H1 (cell line): Measurements from ENCODE around the gene C2orf74. TPM values are rescaled to one million over a fixed set of nuclear protein-coding genes. Genes with fewer than 3 reads are reported as not detected.

Source experiments
- CTCF ChIA-PET: fragments of 300-600 bp; sonication (Branson Sonifier 250); formaldehyde crosslinking; loops from one replicate; lab custom pipeline; 2021; ENCODE audit not compliant: partially characterized antibody; lab: Charles Lee
- POLR2A ChIA-PET: fragments of 300-600 bp; sonication (Branson Sonifier 250); formaldehyde crosslinking; loops from one replicate; lab custom pipeline; 2021; ENCODE audit warnings: inconsistent platforms; ENCODE audit not compliant: partially characterized antibody; lab: Charles Lee
- DNase-seq, 2 experiments: peaks; one replicate each; pipeline versions ENCODE4 v3.0.0 to v3.0.0-alpha.2; 2010 to 2022; ENCODE audit warnings: low spot score in 2 of 2, low read depth in 1 of 2, mixed read lengths in 1 of 2
- FAIRE-seq: peaks from 2 replicates; lab custom pipeline; 2011; peaks lifted over from hg19 to GRCh38; lab: Jason Lieb, UNC
- H2AFZ ChIP-seq: 2 replicates; pipeline ENCODE4 v1.8.1; 2012; ENCODE audit warnings: low read length, inconsistent platforms
- H2AK5ac ChIP-seq: 2 replicates; pipeline ENCODE4 v1.6.1; 2013; ENCODE audit warnings: low read depth, low read length
- H2BK120ac ChIP-seq: replicated peaks from 2 replicates; pipeline ENCODE3; 2013; ENCODE audit warnings: low read depth, low read length, inconsistent platforms
- H2BK12ac ChIP-seq: 2 replicates; pipeline ENCODE4 v1.6.1; 2013; ENCODE audit warnings: low read depth, low read length
- H2BK15ac ChIP-seq: 2 replicates; pipeline ENCODE4 v1.6.1; 2013; ENCODE audit warnings: low read length
- H2BK20ac ChIP-seq: 2 replicates; pipeline ENCODE4 v1.6.1; 2013; ENCODE audit warnings: low read length
- H2BK5ac ChIP-seq: 2 replicates; pipeline ENCODE4 v1.6.1; 2013; ENCODE audit warnings: low read depth, low read length
- H3K14ac ChIP-seq: 2 replicates; pipeline ENCODE4 v1.6.1; 2013; ENCODE audit warnings: inconsistent platforms; ENCODE audit not compliant: insufficient read length
- H3K18ac ChIP-seq: 2 replicates; pipeline ENCODE4 v1.6.1; 2013; ENCODE audit warnings: low read length; ENCODE audit errors: extremely low read depth
- H3K23ac ChIP-seq: 2 replicates; pipeline ENCODE4 v1.6.1; 2013; ENCODE audit warnings: inconsistent platforms; ENCODE audit not compliant: insufficient read length
- H3K23me2 ChIP-seq: 2 replicates; pipeline ENCODE4 v1.6.1; 2013; ENCODE audit warnings: low read depth, low read length
- H3K27ac ChIP-seq: 2 replicates; pipeline ENCODE4 v1.6.1; 2011; ENCODE audit warnings: low read depth, low read length, inconsistent platforms
- H3K27me3 ChIP-seq, 4 experiments: replicated peaks in 1 of 4; 1 replicate in 1 of 4; 2 replicates in 3 of 4; pipeline versions ENCODE4 v1.6.1 to v1.8.1; 2011 to 2013; ENCODE audit warnings: low read length in 3 of 4, mild to moderate bottlenecking in 3 of 4, inconsistent platforms in 2 of 4, mixed read lengths in 2 of 4, moderate library complexity in 1 of 4; ENCODE audit not compliant: control insufficient read depth in 3 of 4, insufficient read depth in 3 of 4; ENCODE audit errors: extremely low read depth in 1 of 4
- H3K36me3 ChIP-seq, 4 experiments: 2 replicates each; pipeline versions ENCODE4 v1.6.1 to v1.8.1; 2011 to 2013; ENCODE audit warnings: mild to moderate bottlenecking in 4 of 4, low read length in 3 of 4, moderate library complexity in 2 of 4, control low read depth in 1 of 4, inconsistent platforms in 1 of 4; ENCODE audit not compliant: insufficient read depth in 4 of 4, control insufficient read depth in 2 of 4
- H3K4ac ChIP-seq: replicated peaks from 2 replicates; pipeline ENCODE3; 2013; ENCODE audit warnings: low read length, low read depth, mixed read lengths, inconsistent platforms; ENCODE audit not compliant: insufficient read length
- H3K4me1 ChIP-seq, 4 experiments: replicated peaks in 1 of 4; 1 replicate in 1 of 4; 2 replicates in 3 of 4; pipeline versions ENCODE4 v1.6.1 to v1.8.1; 2011 to 2013; ENCODE audit warnings: low read length in 3 of 4, inconsistent platforms in 2 of 4, mixed read lengths in 1 of 4; ENCODE audit not compliant: insufficient read depth in 4 of 4, control insufficient read depth in 3 of 4
- H3K4me2 ChIP-seq, 2 experiments: 2 replicates each; pipeline versions ENCODE4 v1.6.1 to v1.8.1; 2011 to 2013; ENCODE audit warnings: low read depth in 2 of 2, low read length in 2 of 2, control low read depth in 1 of 2, inconsistent platforms in 1 of 2, mild to moderate bottlenecking in 1 of 2; ENCODE audit not compliant: insufficient read depth in 1 of 2
- H3K4me3 ChIP-seq, 4 experiments: fragments of 200-600, 300-600 bp in 1 of 4; sonication (generic), shearing (Covaris generic), sonication (Bioruptor Twin) in 1 of 4; 2 replicates each; pipeline versions ENCODE4 v1.5.1 to v1.8.1; 2011 to 2016; ENCODE audit warnings: low read length in 4 of 4, low read depth in 3 of 4, control low read depth in 2 of 4, inconsistent platforms in 2 of 4, mild to moderate bottlenecking in 2 of 4, mixed read lengths in 1 of 4, moderate library complexity in 1 of 4; ENCODE audit not compliant: insufficient read depth in 2 of 4; ENCODE audit errors: extremely low read depth in 1 of 4
- H3K56ac ChIP-seq: replicated peaks from 2 replicates; pipeline ENCODE3; 2013; ENCODE audit warnings: low read depth, mild to moderate bottlenecking, mixed read lengths, low read length, inconsistent platforms; ENCODE audit not compliant: insufficient read length
- H3K79me1 ChIP-seq: 2 replicates; pipeline ENCODE4 v1.6.1; 2013; ENCODE audit warnings: low read depth, low read length, control low read depth
- H3K79me2 ChIP-seq, 2 experiments: 2 replicates each; pipeline versions ENCODE4 v1.6.1 to v1.8.1; 2012 to 2013; ENCODE audit warnings: low read length in 2 of 2, mild to moderate bottlenecking in 2 of 2, inconsistent platforms in 1 of 2; ENCODE audit not compliant: insufficient read depth in 2 of 2, control insufficient read depth in 1 of 2
- H3K9ac ChIP-seq, 4 experiments: replicated peaks in 1 of 4; 1 replicate in 1 of 4; 2 replicates in 3 of 4; pipeline versions ENCODE4 v1.6.1 to v1.8.1; 2011 to 2013; ENCODE audit warnings: low read depth in 3 of 4, low read length in 3 of 4, control low read depth in 2 of 4, mild to moderate bottlenecking in 2 of 4, moderate library complexity in 2 of 4, inconsistent platforms in 1 of 4; ENCODE audit errors: extremely low read depth in 1 of 4
- H3K9me3 ChIP-seq, 2 experiments: 2 replicates each; pipeline versions ENCODE4 v1.6.1 to v1.8.1; 2012 to 2013; ENCODE audit warnings: mild to moderate bottlenecking in 2 of 2, moderate library complexity in 2 of 2, control low read depth in 1 of 2, inconsistent platforms in 1 of 2, low read depth in 1 of 2, low read length in 1 of 2, mixed read lengths in 1 of 2; ENCODE audit not compliant: insufficient read depth in 2 of 2
- H4K20me1 ChIP-seq, 2 experiments: replicated peaks in 1 of 2; 2 replicates each; pipeline versions ENCODE3 to v1.8.1; 2011 to 2013; ENCODE audit warnings: inconsistent platforms in 2 of 2, low read length in 2 of 2, mild to moderate bottlenecking in 1 of 2; ENCODE audit not compliant: insufficient read depth in 2 of 2, control insufficient read depth in 1 of 2
- H4K5ac ChIP-seq: 2 replicates; pipeline ENCODE4 v1.6.1; 2013; ENCODE audit warnings: low read length, low read depth, mixed read lengths, inconsistent platforms; ENCODE audit not compliant: insufficient read length
- H4K8ac ChIP-seq: 2 replicates; pipeline ENCODE4 v1.8.0; 2013; ENCODE audit warnings: mild to moderate bottlenecking, moderate library complexity, low read length, inconsistent platforms; ENCODE audit not compliant: insufficient read depth; ENCODE audit errors: extremely low read depth
- H4K91ac ChIP-seq: replicated peaks from 2 replicates; pipeline ENCODE3; 2013; ENCODE audit warnings: low read length, mixed read lengths, inconsistent platforms; ENCODE audit not compliant: insufficient read length
- WGBS, 2 experiments: shearing (Covaris generic) in 1 of 2; methylation state at CpG; one replicate each; pipeline versions ENCODE4 v1.1.6 to v1.1.7; 2013 to 2015; ENCODE audit warnings: low lambda C conversion rate in 2 of 2, mixed read lengths in 2 of 2, inconsistent platforms in 1 of 2, low coverage in 1 of 2, missing lambda C conversion rate in 1 of 2; ENCODE audit not compliant: insufficient replicate concordance in 2 of 2, insufficient coverage in 1 of 2, insufficient read length in 1 of 2; ENCODE audit errors: extremely low coverage in 1 of 2, missing lambda C conversion rate in 1 of 2; 5-methylcytosine and 5-hydroxymethylcytosine counted together
- long read RNA-seq, 2 experiments: library from RNA in 1 of 2; library from capped mRNA in 1 of 2; stranded (forward); transcript quantifications; one replicate each; pipeline ENCODE4 v2.0.0, GENCODE V29; 2021; ENCODE audit warnings: inconsistent platforms in 1 of 2
- polyA minus RNA-seq, 3 experiments: library from RNA; depleted of rRNA, polyadenylated mRNA; stranded (reverse); fragments of >200 nt; gene quantifications; 1 replicate in 2 of 3; 2 replicates in 1 of 3; pipeline ENCODE4 v1.2.3, GENCODE V29; 2011
- polyA plus RNA-seq, 7 experiments: library from polyadenylated mRNA; depleted of rRNA in 3 of 7; stranded (reverse) in 5 of 7; unstranded in 2 of 7; fragments of >200 nt in 5 of 7; fragments of 200-250 nt in 2 of 7; gene quantifications; 1 replicate in 5 of 7; 2 replicates in 1 of 7; 4 replicates in 1 of 7; pipeline versions ENCODE4 v1.2.1 to v1.2.3, GENCODE V29; 2011 to 2013; ENCODE audit warnings: missing spikeins in 2 of 7, mixed read lengths in 2 of 7
- total RNA-seq: library from RNA; stranded (reverse); fragmentation: NEBNext Ultra II Directional; extraction: Animal tissue kit (Norgen Biotek cat#: 25700); gene quantifications from 2 replicates; pipeline ENCODE4 v1.2.1, GENCODE V29; 2021

The C2orf74 gene
- total RNA-seq (9.0 and 9.3 TPM in 2 replicates), polyA plus RNA-seq (2011; rRNA removed) (1.7 and 2.6 TPM in 2 replicates), polyA minus RNA-seq (2011; rRNA and poly(A)+ RNA removed) (0.68 and 0.82 TPM in 2 replicates)
- polyA plus RNA-seq (2011; cell fraction: cytosol; rRNA removed) = 9.0 TPM
- polyA plus RNA-seq (2011; cell fraction: nucleus; rRNA removed) = 1.1 TPM
- 7.9 to 14.7 TPM (median 8.5 TPM) in 4 replicates for polyA plus RNA-seq (2012, experiment 1 of 2)
- 0.52 TPM for polyA plus RNA-seq (2012, experiment 2 of 2)
- polyA plus RNA-seq (2013, experiment 1 of 2) = 11.9 TPM
- polyA plus RNA-seq (2013, experiment 2 of 2) = 13.1 TPM
- polyA minus RNA-seq (2011; cell fraction: cytosol; rRNA and poly(A)+ RNA removed) = 4.3 TPM
- 2.9 TPM for polyA minus RNA-seq (2011; cell fraction: nucleus; rRNA and poly(A)+ RNA removed)
- long read RNA-seq, experiment 1, partial matches to known transcripts = 2 of 6 reads
- long read RNA-seq, experiment 1, other reads (novel, unspliced or antisense) = 4 of 6 reads
- long read RNA-seq, experiment 2, transcript C2orf74-202 (4 exons, 879 nt) = major isoform, 18 of 23 reads
- long read RNA-seq, experiment 2, partial matches to known transcripts = 1 of 23 reads
- long read RNA-seq, experiment 2, other reads (novel, unspliced or antisense) = 4 of 23 reads

GRCh38 chr2:61161888-61162287, at the start of gene C2orf74:
Gene C2orf74, plus strand, starts transcription at chr2:61162188. Its CDS starts 327 bp downstream, at chr2:61162515.
- no peak within 1 kb of the TSS for H2AK5ac ChIP-seq
- no peak within 1 kb of the TSS for H2BK5ac ChIP-seq
- H2AFZ ChIP-seq = no peak within 1 kb of the TSS
- H3K27me3 ChIP-seq = no peaks in the 10 kb centered on the region
- no peak for DNase-seq
- no peak within 1 kb of the TSS for H4K91ac ChIP-seq
- WGBS, 2 experiments = 90% methylated on average over 5 of the region's 5 CpGs; no CpG with 5 or more reads in 1 of the 2 experiments
- no peak within 1 kb of the TSS for H2BK12ac ChIP-seq
- no peak within 1 kb of the TSS for H2BK120ac ChIP-seq
- no peak within 1 kb of the TSS for H3K4me3 ChIP-seq
- no peak within 1 kb of the TSS for H3K23ac ChIP-seq
- H4K5ac ChIP-seq = no peak within 1 kb of the TSS
- no peak within 1 kb of the TSS for H2BK15ac ChIP-seq
- H3K23me2 ChIP-seq = no peaks in the 10 kb centered on the region
- H3K14ac ChIP-seq = no peak within 1 kb of the TSS
- no peak within 1 kb of the TSS for H3K27ac ChIP-seq
- ChIA-PET CTCF (interaction anchor here (1.0 kb wide), 1 partner anchor 631 kb away, joined by 3 read pairs; no protein-coding TSS in a partner anchor), POLR2A (interaction anchor here (1.0 kb wide), 1 partner anchor 17 kb away, joined by 5 read pairs; no protein-coding TSS in a partner anchor)
- H4K8ac ChIP-seq = no peak within 1 kb of the TSS; the same call in 1 of the 2 replicates
- no peaks in the 10 kb centered on the region for H4K20me1 ChIP-seq
- no peak within 1 kb of the TSS for H2BK20ac ChIP-seq
- no peak within 1 kb of the TSS; a peak in 1 of 7 replicates for H3K9ac ChIP-seq
- no peak within 1 kb of the TSS for H3K4me2 ChIP-seq
- H3K79me2 ChIP-seq = no peaks in the 10 kb centered on the region
- no peak within 1 kb of the TSS for H3K4ac ChIP-seq
- FAIRE-seq = no peak
- H3K56ac ChIP-seq = no peak within 1 kb of the TSS
- no peaks in the 10 kb centered on the region for H3K4me1 ChIP-seq
- H3K18ac ChIP-seq = no peak within 1 kb of the TSS
- no peaks in the 10 kb centered on the region for H3K79me1 ChIP-seq
- H3K9me3 ChIP-seq = no peaks in the 10 kb centered on the region
- peaks cover 0 to 12% (median 0%) of the 10 kb centered on the region in 4 experiments; a peak in 1 of 8 replicates for H3K36me3 ChIP-seq
